SU-DHL-6 (cell line): ENCODE results near the gene CFAP298.

Experiments
- H2AFZ ChIP-seq: fragments of 200-600 bp; sonication (generic); 2 replicates; pipeline ENCODE4 v1.6.1; 2014; ENCODE audit warnings: low read depth, mild to moderate bottlenecking, moderate library complexity, mixed read lengths, antibody characterized with exemption, low read length; ENCODE audit not compliant: severe bottlenecking
- H3F3A ChIP-seq: fragments of 200-600 bp; shearing (Covaris generic); 2 replicates; pipeline ENCODE4 v1.6.0; 2016; ENCODE audit warnings: antibody characterized with exemption, mild to moderate bottlenecking; ENCODE audit not compliant: insufficient read depth
- H3K27ac ChIP-seq: fragments of 200-600 bp; sonication (generic); 2 replicates; pipeline ENCODE4 v1.5.1; 2016; ENCODE audit warnings: low read depth, mild to moderate bottlenecking, low read length, moderate library complexity, mixed read lengths
- H3K27me3 ChIP-seq: fragments of 200-600 bp; sonication (generic), shearing (Covaris generic); 2 replicates; pipeline ENCODE4 v1.6.0; 2014; ENCODE audit warnings: mild to moderate bottlenecking, low read length
- H3K36me3 ChIP-seq: fragments of 200-600 bp; sonication (generic); 2 replicates; pipeline ENCODE4 v1.6.1; 2014; ENCODE audit warnings: mild to moderate bottlenecking, low read length, mixed read lengths
- H3K4me2 ChIP-seq: fragments of 300-600, 200-600 bp; shearing (Covaris generic), sonication (generic); 2 replicates; pipeline ENCODE4 v1.6.0; 2014; ENCODE audit warnings: low read length, low read depth, mild to moderate bottlenecking; ENCODE audit not compliant: poor library complexity, severe bottlenecking
- H3K4me3 ChIP-seq: fragments of 200-600 bp; sonication (generic); 2 replicates; pipeline ENCODE4 v1.5.1; 2014; ENCODE audit warnings: antibody characterized with exemption, low read length, mild to moderate bottlenecking, mixed read lengths; ENCODE audit not compliant: insufficient read depth, poor library complexity, severe bottlenecking
- H3K79me2 ChIP-seq: fragments of 200-600 bp; sonication (generic); 2 replicates; pipeline ENCODE4 v1.6.1; 2014; ENCODE audit warnings: mild to moderate bottlenecking, low read length, moderate library complexity; ENCODE audit not compliant: insufficient read depth
- H3K9ac ChIP-seq: fragments of 200-600 bp; sonication (generic); 2 replicates; pipeline ENCODE4 v1.7.0; 2014; ENCODE audit warnings: mild to moderate bottlenecking, low read length
- H3K9me2 ChIP-seq: fragments of 200-600 bp; sonication (generic); replicated peaks from 2 replicates; pipeline ENCODE4 v1.6.1; 2014; ENCODE audit warnings: low read length; ENCODE audit not compliant: insufficient read depth
- H3K9me3 ChIP-seq: fragments of 200-600 bp; sonication (generic); 2 replicates; pipeline ENCODE4 v1.6.1; 2014; ENCODE audit warnings: low read length, mixed read lengths; ENCODE audit not compliant: insufficient read depth
- H4K20me1 ChIP-seq: fragments of 200-600 bp; sonication (generic); 2 replicates; pipeline ENCODE4 v1.6.1; 2014; ENCODE audit warnings: low read depth, mild to moderate bottlenecking, antibody characterized with exemption, low read length, moderate library complexity, mixed read lengths
- CTCF ChIP-seq: fragments of 200-600 bp; sonication (generic); IDR thresholded peaks from one replicate; pipeline ENCODE4 v1.5.1; 2017; ENCODE audit warnings: antibody characterized with exemption, mild to moderate bottlenecking, low read length, moderate library complexity; ENCODE audit not compliant: insufficient read depth, poor library complexity, severe bottlenecking
- EZH2phosphoT487 ChIP-seq: fragments of 200-600 bp; sonication (generic), shearing (Covaris generic); conservative IDR thresholded peaks from 2 replicates; pipeline ENCODE4 v1.6.1; 2018; ENCODE audit warnings: mild to moderate bottlenecking, antibody characterized with exemption, low read length, moderate library complexity, mixed read lengths

CFAP298 gene

GRCh38 chr21:32574946-32575925 lies 36.9 kb downstream of the CFAP298 start:
- no peak overlapping the region for H3K9ac ChIP-seq
- no peak overlapping the region for H3K4me2 ChIP-seq
- H3K9me3 ChIP-seq: no peaks in the 10 kb centered on the region
- H3K27me3 ChIP-seq: no peaks in the 10 kb centered on the region
- no peaks in the 10 kb centered on the region for H3K36me3 ChIP-seq
- TF ChIP-seq CTCF (no peak), EZH2phosphoT487 (no peak)
- H3K27ac ChIP-seq: no peak overlapping the region
- no peak overlapping the region for H3K4me3 ChIP-seq
- H4K20me1 ChIP-seq: no peaks in the 10 kb centered on the region
- no peaks in the 10 kb centered on the region for H3F3A ChIP-seq
- no peaks in the 10 kb centered on the region for H3K9me2 ChIP-seq
- H3K79me2 ChIP-seq: no peaks in the 10 kb centered on the region
- no peak overlapping the region for H2AFZ ChIP-seq

- Histone ChIP-seq H3K79me2 (no peaks in the 10 kb centered on the region), H3K27me3 (no peaks in the 10 kb centered on the region), H2AFZ (no peak overlapping the region), H4K20me1 (no peaks in the 10 kb centered on the region), H3K4me2 (no peak overlapping the region), H3K9ac (no peak overlapping the region), H3K27ac (no peak overlapping the region), H3K9me2 (no peaks in the 10 kb centered on the region), H3F3A (no peaks in the 10 kb centered on the region), H3K36me3 (no peaks in the 10 kb centered on the region), H3K4me3 (no peak overlapping the region), H3K9me3 (no peaks in the 10 kb centered on the region)
- TF ChIP-seq EZH2phosphoT487: no peak
- no peak for TF ChIP-seq CTCF
Measured at GRCh38 chr21:32572574-32573420, 39.4 kb downstream of the CFAP298 start.

GRCh38 chr21:32570456-32570855 lies 41.7 kb downstream of the CFAP298 start:
- H4K20me1 ChIP-seq: no peaks in the 10 kb centered on the region
- no peaks in the 10 kb centered on the region for H3K9me2 ChIP-seq
- no peak overlapping the region for H2AFZ ChIP-seq
- no peak overlapping the region for H3K27ac ChIP-seq
- no peaks in the 10 kb centered on the region for H3K36me3 ChIP-seq
- no peak overlapping the region for H3K9ac ChIP-seq
- H3K27me3 ChIP-seq: no peaks in the 10 kb centered on the region
- no peak overlapping the region for H3K4me3 ChIP-seq
- no peaks in the 10 kb centered on the region for H3K79me2 ChIP-seq
- no peaks in the 10 kb centered on the region for H3F3A ChIP-seq
- no peak for TF ChIP-seq CTCF
- TF ChIP-seq EZH2phosphoT487: no peak
- no peaks in the 10 kb centered on the region for H3K9me3 ChIP-seq
- H3K4me2 ChIP-seq: no peak overlapping the region
